Endothelial cell of umbilical vein (primary cell): ENCODE data around the gene SNRPD2. TPM values are rescaled to one million over a fixed set of nuclear protein-coding genes. Genes with fewer than 3 reads are reported as not detected.

Source experiments
- BruUV-seq: library from RNA; stranded (reverse); fragments of 400-500 nt; replicated peaks from 2 replicates; lab custom pipeline; 2021; lab: Mats Ljungman, UMichigan
- CTCF ChIA-PET: fragments of 300-600, 350-600 bp; sonication (Branson Sonifier 250); formaldehyde crosslinking; loops from one replicate; lab custom pipeline; 2021; ENCODE audit warnings: antibody characterized with exemption, inconsistent platforms; lab: Charles Lee
- POLR2A ChIA-PET: fragments of 300-600, 350-600 bp; sonication (Branson Sonifier 250); formaldehyde crosslinking; loops from one replicate; lab custom pipeline; 2021; ENCODE audit warnings: antibody characterized with exemption, inconsistent platforms; lab: Charles Lee
- DNase-seq: peaks from one replicate; pipeline ENCODE4 v3.0.0-alpha.2; 2011; ENCODE audit warnings: low read depth, low spot score
- FAIRE-seq: peaks from 2 replicates; lab custom pipeline; 2011; peaks lifted over from hg19 to GRCh38; lab: Jason Lieb, UNC
- H2AFZ ChIP-seq: 2 replicates; pipeline ENCODE4 v1.6.0; 2012; ENCODE audit warnings: low read depth, low read length, control low read depth, inconsistent platforms
- H3K27ac ChIP-seq: 2 replicates; pipeline ENCODE4 v1.5.1; 2011; ENCODE audit warnings: low read depth, mild to moderate bottlenecking, control low read depth, low read length, moderate library complexity; ENCODE audit not compliant: insufficient read depth
- H3K27me3 ChIP-seq, 2 experiments: 2 replicates each; pipeline versions ENCODE4 v1.6.0 to v1.6.1; 2011; ENCODE audit warnings: low read length in 2 of 2, mixed read lengths in 1 of 2; ENCODE audit not compliant: control insufficient read depth in 2 of 2, insufficient read depth in 2 of 2
- H3K36me3 ChIP-seq, 2 experiments: 2 replicates in 1 of 2; 3 replicates in 1 of 2; pipeline ENCODE4 v1.5.1; 2011; ENCODE audit warnings: low read length in 2 of 2, mild to moderate bottlenecking in 1 of 2, moderate library complexity in 1 of 2; ENCODE audit not compliant: control insufficient read depth in 2 of 2, insufficient read depth in 2 of 2; ENCODE audit errors: extremely low read depth in 1 of 2
- H3K4me1 ChIP-seq: 3 replicates; pipeline ENCODE4 v1.5.1; 2011; ENCODE audit warnings: mild to moderate bottlenecking, low read length; ENCODE audit not compliant: control insufficient read depth, insufficient read depth; ENCODE audit errors: extremely low read depth
- H3K4me2 ChIP-seq: 2 replicates; pipeline ENCODE4 v1.6.1; 2011; ENCODE audit warnings: low read length, control low read depth, mixed read lengths; ENCODE audit not compliant: insufficient read depth
- H3K4me3 ChIP-seq, 3 experiments: fragments of 200-600 bp in 1 of 3; sonication (generic), shearing (Covaris generic) in 1 of 3; replicated peaks in 1 of 3; 2 replicates each; pipeline ENCODE4 v1.5.1; 2011 to 2016; ENCODE audit warnings: control low read depth in 3 of 3, low read length in 3 of 3, mild to moderate bottlenecking in 2 of 3, inconsistent platforms in 1 of 3, low read depth in 1 of 3, moderate library complexity in 1 of 3; ENCODE audit not compliant: insufficient read depth in 1 of 3
- H3K79me2 ChIP-seq: 2 replicates; pipeline ENCODE4 v1.6.0; 2012; ENCODE audit warnings: low read length, inconsistent platforms; ENCODE audit not compliant: control insufficient read depth, insufficient read depth
- H3K9ac ChIP-seq: replicated peaks from 2 replicates; pipeline ENCODE3; 2011; ENCODE audit warnings: low read length, control low read depth; ENCODE audit not compliant: insufficient read depth; ENCODE audit errors: extremely low read depth
- H3K9me1 ChIP-seq: replicated peaks from 3 replicates; pipeline ENCODE4 v1.6.0; 2011; ENCODE audit warnings: mild to moderate bottlenecking, low read length; ENCODE audit not compliant: control insufficient read depth, insufficient read depth; ENCODE audit errors: extremely low read depth
- H3K9me3 ChIP-seq: replicated peaks from 2 replicates; pipeline ENCODE4 v1.5.1; 2012; ENCODE audit warnings: low read length, inconsistent platforms; ENCODE audit not compliant: control insufficient read depth, insufficient read depth
- H4K20me1 ChIP-seq: replicated peaks from 2 replicates; pipeline ENCODE3; 2011; ENCODE audit warnings: mild to moderate bottlenecking, low read length; ENCODE audit not compliant: control insufficient read depth, insufficient read depth; ENCODE audit errors: extremely low read depth
- CTCF ChIP-seq, 2 donors: IDR thresholded peaks; 1 replicate in 1 of 2; 2 replicates in 1 of 2; pipeline ENCODE4 v1.5.1; 2011; ENCODE audit warnings: low read length in 2 of 2, mild to moderate bottlenecking in 2 of 2, moderate library complexity in 2 of 2, control low read depth in 1 of 2, inconsistent platforms in 1 of 2, low read depth in 1 of 2; ENCODE audit not compliant: insufficient read depth in 1 of 2; ENCODE audit errors: extremely low read depth in 1 of 2
- EZH2 ChIP-seq: IDR thresholded peaks from 2 replicates; pipeline ENCODE4 v1.6.1; 2012; ENCODE audit warnings: borderline replicate concordance, low read depth, mild to moderate bottlenecking, moderate library complexity, low read length, inconsistent platforms; ENCODE audit not compliant: severe bottlenecking
- FOS ChIP-seq: IDR thresholded peaks from 2 replicates; pipeline ENCODE4 v1.6.1; 2011; ENCODE audit warnings: mild to moderate bottlenecking, low read length, moderate library complexity, borderline replicate concordance; ENCODE audit not compliant: insufficient read depth
- GATA2 ChIP-seq: IDR thresholded peaks from 2 replicates; pipeline ENCODE4 v1.7.0; 2011; ENCODE audit warnings: low read depth, mild to moderate bottlenecking, moderate library complexity, mixed read lengths, low read length; ENCODE audit not compliant: insufficient read length, insufficient read depth
- JUN ChIP-seq: IDR thresholded peaks from 2 replicates; pipeline ENCODE4 v1.6.1; 2011; ENCODE audit warnings: borderline replicate concordance, low read depth; ENCODE audit not compliant: insufficient read length, insufficient read depth
- MAX ChIP-seq: IDR thresholded peaks from 2 replicates; pipeline ENCODE4 v1.6.1; 2011; ENCODE audit not compliant: insufficient read depth, insufficient read length
- MYC ChIP-seq: IDR thresholded peaks from one replicate; pipeline ENCODE4 v1.6.1; 2011; ENCODE audit warnings: mild to moderate bottlenecking, low read depth, low read length
- POLR2AphosphoS5 ChIP-seq: IDR thresholded peaks from 2 replicates; pipeline ENCODE4 v1.6.1; 2012; ENCODE audit warnings: low read depth, mild to moderate bottlenecking, control low read depth, low read length, moderate library complexity; ENCODE audit not compliant: insufficient read depth
- dilution Hi-C: fragments of 300-500 bp; cut with MboI; formaldehyde crosslinking; loops from one replicate; pipeline ENCODE4 v1.15.0; 2019; ENCODE audit warnings: low sequenced_read_pairs; ENCODE audit not compliant: extremely low pct_ligation_motif_present
- intact Hi-C: fragments of 100-400 bp; cut with micrococcal nuclease; formaldehyde crosslinking; loops from one replicate; pipeline ENCODE4 v1.10.0; 2022
- polyA plus RNA-seq, 4 experiments: library from polyadenylated mRNA; depleted of rRNA in 3 of 4; stranded (reverse) in 3 of 4; unstranded in 1 of 4; fragments of >200 nt; gene quantifications; 2 replicates each; pipeline versions ENCODE4 v1.2.1 to v1.2.3, GENCODE V29; 2011 to 2012; ENCODE audit warnings: missing spikeins in 1 of 4
- total RNA-seq: library from RNA; stranded (reverse); gene quantifications from 2 replicates; pipeline ENCODE4 v1.2.3, GENCODE V29; 2021

The SNRPD2 gene
- total and polyA plus RNA-seq, 2 donors (not counting 3 experiments of a cell fraction or from before 2014, with no cell fraction given) = 512 to 519 TPM

GRCh38 chr19:45657520-45658167 lies 34.1 kb downstream of the SNRPD2 start:
- no peaks in the 10 kb centered on the region for H3K9me1 ChIP-seq
- DNase-seq = no peak
- H3K4me1 ChIP-seq = no peaks in the 10 kb centered on the region
- H3K27me3 ChIP-seq = peaks cover 0 to 7% of the 10 kb centered on the region in 2 experiments
- no peaks in the 10 kb centered on the region for H4K20me1 ChIP-seq
- TF ChIP-seq MAX = no peak
- no peak for TF ChIP-seq CTCF (IDR thresholded peaks at IDR 0.05; ENCODE audit: extremely low read depth in 1 of 2, insufficient read depth in 1 of 2, low read depth in 1 of 2, low read length in 2 of 2)
- no peak for TF ChIP-seq POLR2AphosphoS5
- no peak for TF ChIP-seq JUN
- TF ChIP-seq FOS = no peak
- no peak for TF ChIP-seq GATA2
- no peak for TF ChIP-seq EZH2
- TF ChIP-seq MYC = no peak
- ChIA-PET CTCF (interaction anchor here (1.0 kb wide), 1 partner anchor 8 kb away, joined by 3 read pairs; no protein-coding TSS in a partner anchor), POLR2A (interaction anchor here (0.7 kb wide), 1 partner anchor 319 kb away, joined by 4 read pairs; no protein-coding TSS in a partner anchor)
- intact Hi-C loops (no loop called here), dilution Hi-C loops (no loop called here)
- no peak overlapping the region for H3K27ac ChIP-seq
- H3K4me2 ChIP-seq = no peak overlapping the region
- no peaks in the 10 kb centered on the region for H3K79me2 ChIP-seq
- H3K36me3 ChIP-seq = no peaks in the 10 kb centered on the region
- H3K9me3 ChIP-seq = no peaks in the 10 kb centered on the region
- FAIRE-seq = no peak
- H3K4me3 ChIP-seq = no peak overlapping the region
- no TSS peak for BruUV-seq
- no peak overlapping the region for H2AFZ ChIP-seq
- no peak overlapping the region for H3K9ac ChIP-seq
